ENCODE data around the gene SRGAP1.

The SRGAP1 gene

GRCh38 chr12:64207453-64207852 lies 363.0 kb downstream of the SRGAP1 start:
- no peak for DNase-seq (ENCODE audit: low read depth)
